ENCODE data around the gene TTYH2. TPM values are rescaled to one million over a fixed set of nuclear protein-coding genes. Genes with fewer than 3 reads are reported as not detected.

Gene TTYH2
- total and polyA plus RNA-seq, 2 of the 4 experiments (the other 2 are of a cell fraction), result 2.3 to 6.8 TPM

- in situ Hi-C loops (cut with MboI; ENCODE audit: low sequenced_read_pairs), result loop anchor here (25.0 kb wide), 1 partner anchor 919 kb away; the partner anchor contains the start of gene CPSF4L
Measured at GRCh38 chr17:74181341-74181740, 32.0 kb upstream of the TTYH2 start.

More at GRCh38 chr17:74181341-74181740, 32.0 kb upstream of the TTYH2 start:
- ATAC-seq (ENCODE audit: low read depth), result no peak
- no peak overlapping the region for H2BK120ac ChIP-seq (ENCODE audit: low read depth, low read length)
- no peaks in the 10 kb centered on the region for H3K36me3 ChIP-seq (ENCODE audit: control insufficient read depth, insufficient read depth, low read length)
- H4K5ac ChIP-seq (ENCODE audit: low read depth, low read length), result no peak overlapping the region
- dilution Hi-C loops (cut with HindIII; ENCODE audit: low sequenced_read_pairs, unreplicated experiment), result no loop called here
- H2BK5ac ChIP-seq (ENCODE audit: low read depth, low read length, poor library complexity, severe bottlenecking), result no peak overlapping the region
- H3K79me1 ChIP-seq (ENCODE audit: low read depth in 1 of 2, low read length in 2 of 2), result no peaks in the 10 kb centered on the region
- no peaks in the 10 kb centered on the region for H4K20me1 ChIP-seq (ENCODE audit: insufficient read depth, low read length)
- H2AK9ac ChIP-seq (replicated peaks; ENCODE audit: low read depth, low read length, poor library complexity), result no peak overlapping the region
- no peak overlapping the region for H3K4ac ChIP-seq (ENCODE audit: low read depth, low read length)
- TF ChIP-seq CEBPB (IDR thresholded peaks at IDR 0.05; ENCODE audit: low read depth, low read length) (no peak), BHLHE40 (IDR thresholded peaks at IDR 0.05; ENCODE audit: low read depth, low read length) (no peak), RFX5 (IDR thresholded peaks at IDR 0.05; ENCODE audit: low read depth, low read length) (no peak), RAD21 (IDR thresholded peaks at IDR 0.05; ENCODE audit: low read length) (no peak), MXI1 (IDR thresholded peaks at IDR 0.05; ENCODE audit: borderline replicate concordance, low read depth, low read length) (no peak), POLR2A (IDR thresholded peaks at IDR 0.05; ENCODE audit: low read depth, low read length) (no peak), ELK1 (IDR thresholded peaks at IDR 0.05; ENCODE audit: borderline replicate concordance, low read depth, low read length) (no peak)
- TF ChIP-seq, protein P1, sequence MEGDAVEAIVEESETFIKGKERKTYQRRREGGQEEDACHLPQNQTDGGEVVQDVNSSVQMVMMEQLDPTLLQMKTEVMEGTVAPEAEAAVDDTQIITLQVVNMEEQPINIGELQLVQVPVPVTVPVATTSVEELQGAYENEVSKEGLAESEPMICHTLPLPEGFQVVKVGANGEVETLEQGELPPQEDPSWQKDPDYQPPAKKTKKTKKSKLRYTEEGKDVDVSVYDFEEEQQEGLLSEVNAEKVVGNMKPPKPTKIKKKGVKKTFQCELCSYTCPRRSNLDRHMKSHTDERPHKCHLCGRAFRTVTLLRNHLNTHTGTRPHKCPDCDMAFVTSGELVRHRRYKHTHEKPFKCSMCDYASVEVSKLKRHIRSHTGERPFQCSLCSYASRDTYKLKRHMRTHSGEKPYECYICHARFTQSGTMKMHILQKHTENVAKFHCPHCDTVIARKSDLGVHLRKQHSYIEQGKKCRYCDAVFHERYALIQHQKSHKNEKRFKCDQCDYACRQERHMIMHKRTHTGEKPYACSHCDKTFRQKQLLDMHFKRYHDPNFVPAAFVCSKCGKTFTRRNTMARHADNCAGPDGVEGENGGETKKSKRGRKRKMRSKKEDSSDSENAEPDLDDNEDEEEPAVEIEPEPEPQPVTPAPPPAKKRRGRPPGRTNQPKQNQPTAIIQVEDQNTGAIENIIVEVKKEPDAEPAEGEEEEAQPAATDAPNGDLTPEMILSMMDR (conservative IDR thresholded peaks at IDR 0.05; ENCODE audit: low read depth, low read length), result no peak
- ChIA-PET POLR2A (ENCODE audit: unreplicated experiment) (interaction anchor here (0.6 kb wide), 1 partner anchor 75 kb away, joined by 3 read pairs; no protein-coding TSS in a partner anchor), CTCF (no interaction called here)
- no peak overlapping the region for H3K18ac ChIP-seq (ENCODE audit: low read depth, low read length)
- H4K8ac ChIP-seq (ENCODE audit: low read depth in 2 of 2, low read length in 2 of 2), result no peak overlapping the region
- no peaks in the 10 kb centered on the region for H3K9me1 ChIP-seq (ENCODE audit: insufficient read depth, low read length)
- DNase-seq, result no peak
- H2BK15ac ChIP-seq (ENCODE audit: low read depth, low read length), result no peak overlapping the region
- no peak overlapping the region for H3K4me2 ChIP-seq (ENCODE audit: low read depth, low read length)
- H2AK5ac ChIP-seq (ENCODE audit: low read depth, low read length), result no peak overlapping the region
- H2AFZ ChIP-seq (replicated peaks; ENCODE audit: low read length, poor library complexity), result no peak overlapping the region
- no peak overlapping the region for H3K14ac ChIP-seq (replicated peaks; ENCODE audit: low read depth, low read length)
- H3K27me3 ChIP-seq (ENCODE audit: control insufficient read depth, insufficient read depth, low read length), result no peaks in the 10 kb centered on the region; the same call in 1 of the 2 replicates
- H2BK20ac ChIP-seq (ENCODE audit: low read depth, low read length), result no peak overlapping the region
- no peak overlapping the region for H3K27ac ChIP-seq (ENCODE audit: insufficient read depth, low read length)
- no peak overlapping the region for H3K56ac ChIP-seq (ENCODE audit: extremely low read depth, insufficient read depth, low read length)
- H3K23ac ChIP-seq (ENCODE audit: low read depth, low read length), result no peak overlapping the region
- no peak overlapping the region for H4K91ac ChIP-seq (ENCODE audit: insufficient read depth, low read depth, low read length)
- H3K4me1 ChIP-seq (ENCODE audit: control insufficient read depth, insufficient read depth, low read length), result no peaks in the 10 kb centered on the region
- no peak overlapping the region for H3K9ac ChIP-seq (ENCODE audit: low read depth, low read length)
- WGBS, 2 experiments (ENCODE audit: extremely low coverage in 2 of 2, insufficient read length in 1 of 2), result no CpG with 5 or more reads among the region's 4 CpGs
- no peak overlapping the region for H3K4me3 ChIP-seq (ENCODE audit: insufficient read depth, low read depth, low read length)
- BruUV-seq (replicated peaks), result no TSS peak
- H3K9me3 ChIP-seq (ENCODE audit: control insufficient read depth, insufficient read depth, low read length), result no peaks in the 10 kb centered on the region
- intact Hi-C loops (cut with micrococcal nuclease), result no loop called here
